GM12874 (cell line): ENCODE measurements around the gene POLD1.
A peak's percentile ranks its signal among the peaks of the same experiment; 100 is the strongest.

Source experiments
- TF ChIP-seq, protein P1 (sequence below): IDR thresholded peaks from 2 replicates; pipeline ENCODE4 v1.5.1; 2011; ENCODE audit warnings: low read depth, mild to moderate bottlenecking, control low read depth, low read length, moderate library complexity; ENCODE audit not compliant: insufficient read depth

Gene POLD1

DNA sequence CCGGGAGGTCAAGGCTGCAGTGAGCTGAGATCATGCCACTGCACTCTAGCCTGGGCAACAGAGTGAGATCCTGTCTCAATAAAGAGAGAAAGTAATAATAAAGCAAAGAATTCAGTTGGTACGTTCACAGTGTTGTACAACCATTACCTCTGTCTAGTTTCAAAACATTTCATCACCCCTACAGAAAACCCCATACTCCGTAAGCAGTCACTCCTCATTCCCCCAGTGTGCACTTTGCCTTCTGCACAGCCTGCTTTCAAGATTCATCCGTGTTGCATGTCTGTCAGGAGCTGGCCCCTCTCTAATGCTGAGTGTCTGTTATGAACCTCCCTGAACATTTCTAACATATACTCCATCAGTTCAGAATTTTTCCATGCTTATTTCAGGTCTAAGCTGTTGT lies 9.4 kb downstream of the POLD1 start:
- TF ChIP-seq, protein P1, sequence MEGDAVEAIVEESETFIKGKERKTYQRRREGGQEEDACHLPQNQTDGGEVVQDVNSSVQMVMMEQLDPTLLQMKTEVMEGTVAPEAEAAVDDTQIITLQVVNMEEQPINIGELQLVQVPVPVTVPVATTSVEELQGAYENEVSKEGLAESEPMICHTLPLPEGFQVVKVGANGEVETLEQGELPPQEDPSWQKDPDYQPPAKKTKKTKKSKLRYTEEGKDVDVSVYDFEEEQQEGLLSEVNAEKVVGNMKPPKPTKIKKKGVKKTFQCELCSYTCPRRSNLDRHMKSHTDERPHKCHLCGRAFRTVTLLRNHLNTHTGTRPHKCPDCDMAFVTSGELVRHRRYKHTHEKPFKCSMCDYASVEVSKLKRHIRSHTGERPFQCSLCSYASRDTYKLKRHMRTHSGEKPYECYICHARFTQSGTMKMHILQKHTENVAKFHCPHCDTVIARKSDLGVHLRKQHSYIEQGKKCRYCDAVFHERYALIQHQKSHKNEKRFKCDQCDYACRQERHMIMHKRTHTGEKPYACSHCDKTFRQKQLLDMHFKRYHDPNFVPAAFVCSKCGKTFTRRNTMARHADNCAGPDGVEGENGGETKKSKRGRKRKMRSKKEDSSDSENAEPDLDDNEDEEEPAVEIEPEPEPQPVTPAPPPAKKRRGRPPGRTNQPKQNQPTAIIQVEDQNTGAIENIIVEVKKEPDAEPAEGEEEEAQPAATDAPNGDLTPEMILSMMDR = no peak

DNA sequence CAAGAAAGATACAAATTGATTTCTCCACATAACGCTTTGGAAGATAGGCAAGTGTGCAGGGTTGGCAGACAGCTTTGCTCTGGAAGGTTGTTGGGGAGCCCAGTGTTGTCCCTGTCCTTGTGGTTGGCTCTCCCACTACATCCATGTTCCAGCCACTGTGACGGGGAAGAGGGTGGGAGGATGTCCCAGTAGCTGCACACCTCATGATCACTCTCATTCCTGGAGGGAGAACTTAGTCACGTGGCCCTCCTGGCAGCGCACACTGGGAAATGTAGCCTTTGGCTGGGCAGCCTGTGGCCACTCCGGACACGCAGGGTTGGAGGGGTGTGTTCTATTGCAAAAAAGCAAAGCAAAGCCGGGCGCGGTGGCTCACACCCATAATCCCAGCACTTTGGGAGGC lies 9.9 kb downstream of the POLD1 start:
- TF ChIP-seq, protein P1 = no peak

DNA sequence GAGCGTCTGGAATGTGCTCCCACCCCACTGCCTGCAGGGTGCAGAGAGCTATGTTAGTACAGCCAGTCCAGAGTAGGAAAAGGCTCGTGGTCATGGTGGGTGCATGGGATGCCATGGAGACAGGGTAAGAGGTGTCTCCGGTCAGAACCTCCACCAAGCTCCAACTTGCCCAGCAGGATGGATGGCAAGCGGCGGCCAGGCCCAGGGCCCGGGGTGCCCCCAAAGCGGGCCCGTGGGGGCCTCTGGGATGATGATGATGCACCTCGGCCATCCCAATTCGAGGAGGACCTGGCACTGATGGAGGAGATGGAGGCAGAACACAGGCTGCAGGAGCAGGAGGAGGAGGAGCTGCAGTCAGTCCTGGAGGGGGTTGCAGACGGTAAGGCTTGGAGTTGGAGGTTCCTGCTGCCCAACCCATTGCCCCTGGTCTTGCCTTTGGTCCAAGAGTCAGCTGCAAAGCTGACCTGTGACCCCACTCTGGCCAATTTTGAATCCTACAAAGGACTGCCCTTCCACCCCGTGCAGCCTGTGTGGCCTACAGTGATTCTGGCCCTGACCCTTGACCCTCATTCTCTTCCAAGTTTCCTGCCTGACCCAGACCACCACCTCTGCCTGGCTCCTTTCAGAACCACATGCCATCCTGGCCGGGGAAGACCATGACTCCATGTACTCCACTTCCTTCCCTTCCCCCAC lies 14.7 kb downstream of the POLD1 start:
- TF ChIP-seq, protein P1 = no peak

DNA sequence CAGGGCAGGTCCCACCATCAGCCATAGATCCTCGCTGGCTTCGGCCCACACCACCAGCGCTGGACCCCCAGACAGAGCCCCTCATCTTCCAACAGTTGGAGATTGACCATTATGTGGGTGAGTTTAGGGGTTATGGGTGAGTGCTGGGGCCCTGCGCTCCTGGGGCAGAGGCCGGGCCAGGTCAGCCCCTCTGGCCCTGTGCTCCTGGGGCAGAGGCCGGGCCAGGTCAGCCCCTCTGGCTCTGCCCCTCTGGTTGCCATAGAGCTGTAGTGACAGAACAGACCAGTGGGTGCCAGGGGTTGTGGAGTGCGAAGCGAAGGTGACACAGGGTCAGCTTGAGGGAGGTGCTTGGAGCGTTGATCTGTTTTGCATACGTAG lies 15.2 kb downstream of the POLD1 start:
- TF ChIP-seq, protein P1 = no peak

DNA sequence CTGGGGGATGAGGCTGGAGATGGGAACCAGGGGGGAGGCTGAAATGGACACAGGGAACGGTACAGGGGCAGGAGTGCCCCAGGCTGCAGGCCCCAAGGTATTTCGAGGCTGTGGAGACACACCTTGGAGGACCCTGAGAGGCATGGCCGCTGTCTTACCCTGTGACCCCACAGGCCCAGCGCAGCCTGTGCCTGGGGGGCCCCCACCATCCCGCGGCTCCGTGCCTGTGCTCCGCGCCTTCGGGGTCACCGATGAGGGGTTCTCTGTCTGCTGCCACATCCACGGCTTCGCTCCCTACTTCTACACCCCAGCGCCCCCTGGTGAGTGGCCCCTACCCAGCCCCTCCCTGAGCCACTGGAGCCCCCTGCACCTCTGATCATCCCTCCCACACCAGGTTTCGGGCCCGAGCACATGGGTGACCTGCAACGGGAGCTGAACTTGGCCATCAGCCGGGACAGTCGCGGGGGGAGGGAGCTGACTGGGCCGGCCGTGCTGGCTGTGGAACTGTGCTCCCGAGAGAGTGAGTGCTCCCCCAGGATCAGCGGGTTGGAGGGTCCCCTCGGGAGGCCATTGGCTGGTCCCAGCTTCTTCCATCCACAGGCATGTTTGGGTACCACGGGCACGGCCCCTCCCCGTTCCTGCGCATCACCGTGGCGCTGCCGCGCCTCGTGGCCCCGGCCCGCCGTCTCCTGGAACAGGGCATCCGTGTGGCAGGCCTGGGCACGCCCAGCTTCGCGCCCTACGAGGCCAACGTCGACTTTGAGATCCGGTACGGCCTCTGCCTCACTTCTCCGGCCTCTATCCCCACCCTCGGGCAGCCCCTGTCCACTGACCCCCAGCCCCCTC lies 17.7 kb downstream of the POLD1 start:
- TF ChIP-seq, protein P1 = peak; percentile 15; the same call in 1 of the 2 replicates

DNA sequence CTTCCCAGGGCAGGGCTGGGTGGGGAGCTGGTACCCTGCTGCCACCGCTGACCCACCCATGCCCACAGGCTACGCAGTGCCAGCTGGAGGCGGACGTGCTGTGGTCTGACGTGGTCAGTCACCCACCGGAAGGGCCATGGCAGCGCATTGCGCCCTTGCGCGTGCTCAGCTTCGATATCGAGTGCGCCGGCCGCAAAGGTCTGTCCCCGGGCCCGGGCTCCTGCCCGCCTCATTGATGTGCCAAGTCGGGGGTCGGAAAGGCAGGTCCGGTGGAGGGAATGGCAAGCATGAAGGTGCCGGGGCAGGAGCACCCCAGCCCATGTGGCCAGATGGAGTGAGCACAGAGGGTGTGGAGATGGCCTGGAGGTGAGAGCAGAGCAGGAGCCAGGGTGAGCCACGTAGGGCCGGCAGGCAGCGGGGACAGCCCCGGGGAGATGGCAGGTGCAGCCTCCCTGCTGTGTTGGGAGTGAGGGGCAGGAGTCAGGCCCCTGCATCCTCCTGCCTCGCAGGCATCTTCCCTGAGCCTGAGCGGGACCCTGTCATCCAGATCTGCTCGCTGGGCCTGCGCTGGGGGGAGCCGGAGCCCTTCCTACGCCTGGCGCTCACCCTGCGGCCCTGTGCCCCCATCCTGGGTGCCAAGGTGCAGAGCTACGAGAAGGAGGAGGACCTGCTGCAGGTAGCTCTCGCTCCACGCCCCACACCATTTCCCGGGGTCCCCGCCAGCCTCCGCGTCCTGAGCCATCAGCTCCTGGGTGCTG lies 18.6 kb downstream of the POLD1 start:
- TF ChIP-seq, protein P1 = no peak
